Measurements from ENCODE around the gene BEND3.
"Not testable (repeated sequence)": the region's sequence is repeated elsewhere in the genome, so short reads cannot be mapped to it uniquely, and the experiment has no call there.

Gene BEND3

DNA sequence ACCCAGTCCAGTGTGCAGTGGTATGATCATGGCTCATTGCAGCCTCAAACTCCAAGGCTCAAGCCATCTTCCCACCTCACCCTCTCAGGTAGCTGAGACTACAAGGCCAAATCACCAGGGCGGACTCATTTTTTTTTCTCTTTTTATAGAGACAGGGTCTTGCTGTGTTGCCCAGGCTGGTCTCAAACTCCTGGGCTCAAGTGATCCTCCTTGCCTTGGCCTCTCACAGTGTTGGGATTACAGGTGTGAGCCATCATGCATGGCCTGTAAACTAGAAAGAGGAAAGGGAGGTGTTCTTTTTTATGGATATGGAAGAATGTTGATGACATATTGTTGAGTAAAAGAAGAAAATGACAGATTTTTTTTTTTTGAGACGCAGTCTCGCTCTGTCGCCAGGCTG, 5.1 kb upstream of the BEND3 start:
- no peaks in the 10 kb centered on the region for H3K36me3 ChIP-seq
- no peak for DNase-seq
- no peak for TF ChIP-seq CTCF (IDR thresholded peaks at IDR 0.05)
- H3K4me3 ChIP-seq: no peak overlapping the region
- intact Hi-C loops (cut with DNase I; ENCODE audit: low total_unique reads): no loop called here
- H3K27ac ChIP-seq: no peak overlapping the region
- H3K9me3 ChIP-seq: no peaks in the 10 kb centered on the region
- peaks cover 0 to 10% (median 6%) of the 10 kb centered on the region in 4 donors for H3K4me1 ChIP-seq
- no peaks in the 10 kb centered on the region for H3K27me3 ChIP-seq

GRCh38 chr6:107118976-107119375, 3.7 kb upstream of the BEND3 start:
- no peak overlapping the region for H3K27ac ChIP-seq
- TF ChIP-seq CTCF (IDR thresholded peaks at IDR 0.05): no peak
- no peaks in the 10 kb centered on the region for H3K36me3 ChIP-seq
- H3K27me3 ChIP-seq: no peaks in the 10 kb centered on the region
- DNase-seq: no peak
- H3K4me1 ChIP-seq: peaks cover 0 to 12% (median 7%) of the 10 kb centered on the region in 4 donors
- intact Hi-C loops (cut with DNase I; ENCODE audit: low total_unique reads): no loop called here
- no peaks in the 10 kb centered on the region for H3K9me3 ChIP-seq
- H3K4me3 ChIP-seq: no peak overlapping the region

DNA sequence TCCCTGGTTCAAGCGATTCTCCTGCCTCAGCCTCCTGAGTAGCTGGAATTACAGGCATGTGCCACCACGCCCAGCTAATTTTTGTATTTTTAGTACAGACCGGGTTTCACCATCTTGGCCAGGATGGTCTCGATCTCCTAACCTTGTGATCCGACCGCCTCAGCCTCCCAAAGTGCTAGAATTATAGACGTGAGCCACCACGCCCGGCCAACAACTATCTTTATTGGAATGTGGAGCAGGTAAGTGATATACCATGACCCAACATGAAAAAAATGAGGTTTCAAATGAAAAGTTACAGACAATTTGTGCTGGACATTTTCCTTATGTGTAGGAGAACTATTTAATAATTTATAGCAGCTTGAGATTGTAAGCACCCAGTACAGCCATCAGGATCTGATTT, 3.2 kb upstream of the BEND3 start:
- H3K27me3 ChIP-seq; H3K4me3 ChIP-seq; H3K27ac ChIP-seq; H3K9me3 ChIP-seq; DNase-seq; intact Hi-C loops (cut with DNase I; ENCODE audit: low total_unique reads); H3K36me3 ChIP-seq: not testable (repeated sequence)
- peaks cover 0 to 16% (median 11%) of the 10 kb centered on the region in 4 donors for H3K4me1 ChIP-seq

DNA sequence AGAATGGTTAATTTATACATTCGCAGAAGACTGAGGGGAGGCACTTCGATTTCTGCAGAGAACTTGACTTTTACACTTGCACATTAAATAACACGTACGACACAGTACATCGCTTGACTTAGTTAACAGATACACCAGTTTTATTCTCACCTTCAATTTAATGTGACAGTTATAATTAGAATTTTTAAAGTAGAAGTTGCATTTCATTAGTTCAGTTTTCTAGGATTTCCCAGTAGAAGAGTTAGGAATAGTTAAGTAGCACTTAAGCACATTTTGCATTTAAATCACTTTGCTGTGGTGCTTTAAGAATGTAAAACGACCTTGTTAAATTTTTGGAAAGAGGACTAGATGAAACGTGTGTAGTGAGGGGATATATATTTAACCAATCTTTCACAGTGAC, 1.6 kb upstream of the BEND3 start:
- no peaks in the 10 kb centered on the region for H3K27me3 ChIP-seq
- no peak for TF ChIP-seq CTCF (IDR thresholded peaks at IDR 0.05)
- no peaks in the 10 kb centered on the region for H3K9me3 ChIP-seq
- H3K4me1 ChIP-seq: peaks cover 0 to 18% (median 13%) of the 10 kb centered on the region in 4 donors
- no peaks in the 10 kb centered on the region for H3K36me3 ChIP-seq
- no peak for DNase-seq
- H3K4me3 ChIP-seq: no peak overlapping the region
- H3K27ac ChIP-seq: no peak overlapping the region
- intact Hi-C loops (cut with DNase I; ENCODE audit: low total_unique reads): no loop called here

GRCh38 chr6:107116328-107116892, 1.1 kb upstream of the BEND3 start:
- Histone ChIP-seq H3K27me3 (no peaks in the 10 kb centered on the region), H3K4me3 (peak overlapping the region; percentile 65 to 81), H3K36me3 (no peaks in the 10 kb centered on the region), H3K4me1 (peaks cover 0 to 18% (median 13%) of the 10 kb centered on the region in 4 donors), H3K27ac (no peak overlapping the region), H3K9me3 (no peaks in the 10 kb centered on the region)
- no peak for DNase-seq
- intact Hi-C loops (cut with DNase I; ENCODE audit: low total_unique reads): no loop called here
- no peak for TF ChIP-seq CTCF (IDR thresholded peaks at IDR 0.05)

DNA sequence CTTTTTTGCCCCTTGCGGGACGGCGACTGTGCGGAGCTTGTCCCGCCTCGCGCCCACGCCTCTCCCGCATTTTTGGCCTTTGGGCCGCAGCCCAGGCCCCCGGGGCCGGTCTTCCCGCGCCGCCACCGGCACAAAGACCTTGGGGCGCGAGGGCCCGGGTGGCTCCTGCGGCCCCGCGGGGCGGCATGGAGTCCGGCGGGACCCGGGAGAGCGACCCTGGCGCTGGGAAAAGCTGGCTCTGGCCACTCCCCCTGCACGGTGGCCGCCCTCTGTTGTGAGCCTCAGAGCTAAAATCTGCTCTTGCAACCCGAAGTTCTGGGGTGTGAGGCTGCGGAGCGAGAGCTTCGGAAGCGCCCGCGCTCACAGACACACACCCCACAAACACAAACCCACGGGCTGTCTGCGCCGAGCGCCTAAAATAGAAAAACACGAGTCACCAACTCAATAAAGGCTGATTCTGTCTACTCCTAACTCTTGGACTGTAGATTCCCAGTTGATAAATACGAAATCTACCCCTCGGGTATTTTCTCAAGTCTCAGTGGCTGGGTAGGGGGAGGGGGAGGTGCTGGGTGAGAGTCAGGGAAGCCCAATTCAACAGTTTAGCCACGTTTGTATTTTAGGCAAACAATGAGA, 496 bp upstream of the BEND3 start:
- no peak for TF ChIP-seq CTCF (IDR thresholded peaks at IDR 0.05)
- no peaks in the 10 kb centered on the region for H3K27me3 ChIP-seq
- H3K4me3 ChIP-seq: peak overlapping the region; percentile 65 to 81
- intact Hi-C loops (cut with DNase I; ENCODE audit: low total_unique reads): loop anchor here (2.0 kb wide), 1 partner anchor 87 kb away; the partner anchor contains the start of gene MTRES1
- DNase-seq: no peak
- H3K36me3 ChIP-seq: no peaks in the 10 kb centered on the region
- H3K9me3 ChIP-seq: no peaks in the 10 kb centered on the region
- H3K27ac ChIP-seq: peak overlapping the region; percentile 45 to 52
- H3K4me1 ChIP-seq: peaks cover 0 to 18% (median 13%) of the 10 kb centered on the region in 4 donors

Data from tibial artery (tissue), 4 donors.